H7 (cell line): ENCODE measurements around the gene CCDC110. TPM values are rescaled to one million over a fixed set of nuclear protein-coding genes. Genes with fewer than 3 reads are reported as not detected.

Experiments used
- total RNA-seq: library from RNA; depleted of rRNA; stranded (reverse); fragments of >200 nt; shearing (Covaris generic); gene quantifications from 2 replicates; pipeline ENCODE4 v1.2.3, GENCODE V29; 2014; rRNA removed

The CCDC110 gene
- total RNA-seq, 1 experiment from 2014 or later, result 0.28 TPM

Other genes starting within 250 kb of the CCDC110 start
- 0.21 and 0.26 TPM in 2 replicates for gene LRP2BP, start 75.8 kb downstream of the CCDC110 start, total RNA-seq
- gene ANKRD37, start 74.9 kb downstream of the CCDC110 start, total RNA-seq, result 0.24 and 2.5 TPM in 2 replicates
- 26.1 and 31.8 TPM in 2 replicates for gene UFSP2, start 45.8 kb downstream of the CCDC110 start, total RNA-seq
- 2.7 and 7.0 TPM in 2 replicates for gene PDLIM3, start 63.8 kb upstream of the CCDC110 start, total RNA-seq